ENCODE data around the gene CCDC142. TPM values are rescaled to one million over a fixed set of nuclear protein-coding genes. Genes with fewer than 3 reads are reported as not detected.
A peak's percentile ranks its signal among the peaks of the same experiment; 100 is the strongest.

The CCDC142 gene
- total RNA-seq, 1 donor from 2014 or later, result 29.4 TPM

DNA sequence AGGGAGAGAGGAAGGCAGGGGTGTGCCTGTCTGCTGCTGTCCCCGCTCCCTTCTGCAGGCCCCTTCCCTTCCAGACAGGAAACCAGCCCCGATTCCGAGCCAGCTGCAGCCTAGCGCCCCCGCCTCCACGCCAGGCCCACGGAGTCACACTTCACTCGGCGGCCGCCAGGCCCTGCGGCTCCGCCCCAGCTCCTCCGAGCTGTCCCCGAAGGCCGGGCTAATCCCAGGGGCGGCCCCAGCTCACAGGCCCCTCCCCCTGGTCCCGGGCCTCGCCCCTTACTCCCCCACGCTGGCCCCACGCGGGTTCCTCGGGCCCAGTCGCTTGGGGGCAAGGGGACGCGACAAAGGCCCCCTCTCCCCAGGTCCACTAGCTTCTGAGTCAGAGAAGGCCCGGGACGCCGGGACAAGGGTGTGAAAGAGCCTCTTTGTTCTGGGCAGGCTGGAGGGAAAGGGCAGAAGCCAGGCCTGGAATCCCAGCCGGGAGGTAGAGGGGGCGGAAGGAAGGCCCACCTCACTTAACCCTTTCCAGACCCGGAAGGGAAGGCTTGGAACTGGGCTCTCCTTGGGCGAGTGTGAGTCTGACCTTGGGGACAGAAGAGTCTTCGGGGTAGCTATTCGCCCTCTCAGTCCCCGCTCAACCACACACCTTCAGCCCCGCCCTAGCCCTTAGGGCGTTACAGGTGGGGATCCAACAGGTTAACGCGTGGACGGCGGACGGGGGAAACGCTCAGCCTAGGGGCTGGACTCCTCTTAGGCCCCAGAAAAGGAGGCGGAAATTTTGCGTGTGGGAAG, 42.2 kb downstream of the CCDC142 start:
- Mint-ChIP-seq H3K36me3 (no peaks in the 10 kb centered on the region), H3K4me1 (peaks cover 49% of the 10 kb centered on the region), H3K9me3 (no peaks in the 10 kb centered on the region), H3K4me3 (peak overlapping the region; percentile 93), H3K27ac (peak overlapping the region; percentile 99), H3K27me3 (ENCODE audit: low read depth) (no peaks in the 10 kb centered on the region)
- TF ChIP-seq, protein P1, sequence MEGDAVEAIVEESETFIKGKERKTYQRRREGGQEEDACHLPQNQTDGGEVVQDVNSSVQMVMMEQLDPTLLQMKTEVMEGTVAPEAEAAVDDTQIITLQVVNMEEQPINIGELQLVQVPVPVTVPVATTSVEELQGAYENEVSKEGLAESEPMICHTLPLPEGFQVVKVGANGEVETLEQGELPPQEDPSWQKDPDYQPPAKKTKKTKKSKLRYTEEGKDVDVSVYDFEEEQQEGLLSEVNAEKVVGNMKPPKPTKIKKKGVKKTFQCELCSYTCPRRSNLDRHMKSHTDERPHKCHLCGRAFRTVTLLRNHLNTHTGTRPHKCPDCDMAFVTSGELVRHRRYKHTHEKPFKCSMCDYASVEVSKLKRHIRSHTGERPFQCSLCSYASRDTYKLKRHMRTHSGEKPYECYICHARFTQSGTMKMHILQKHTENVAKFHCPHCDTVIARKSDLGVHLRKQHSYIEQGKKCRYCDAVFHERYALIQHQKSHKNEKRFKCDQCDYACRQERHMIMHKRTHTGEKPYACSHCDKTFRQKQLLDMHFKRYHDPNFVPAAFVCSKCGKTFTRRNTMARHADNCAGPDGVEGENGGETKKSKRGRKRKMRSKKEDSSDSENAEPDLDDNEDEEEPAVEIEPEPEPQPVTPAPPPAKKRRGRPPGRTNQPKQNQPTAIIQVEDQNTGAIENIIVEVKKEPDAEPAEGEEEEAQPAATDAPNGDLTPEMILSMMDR (IDR thresholded peaks at IDR 0.05; ENCODE audit: unreplicated experiment), result no peak
- peak; percentile 83 to 90 for DNase-seq (ENCODE audit: low spot score in 2 of 2, unreplicated experiment in 2 of 2)

DNA sequence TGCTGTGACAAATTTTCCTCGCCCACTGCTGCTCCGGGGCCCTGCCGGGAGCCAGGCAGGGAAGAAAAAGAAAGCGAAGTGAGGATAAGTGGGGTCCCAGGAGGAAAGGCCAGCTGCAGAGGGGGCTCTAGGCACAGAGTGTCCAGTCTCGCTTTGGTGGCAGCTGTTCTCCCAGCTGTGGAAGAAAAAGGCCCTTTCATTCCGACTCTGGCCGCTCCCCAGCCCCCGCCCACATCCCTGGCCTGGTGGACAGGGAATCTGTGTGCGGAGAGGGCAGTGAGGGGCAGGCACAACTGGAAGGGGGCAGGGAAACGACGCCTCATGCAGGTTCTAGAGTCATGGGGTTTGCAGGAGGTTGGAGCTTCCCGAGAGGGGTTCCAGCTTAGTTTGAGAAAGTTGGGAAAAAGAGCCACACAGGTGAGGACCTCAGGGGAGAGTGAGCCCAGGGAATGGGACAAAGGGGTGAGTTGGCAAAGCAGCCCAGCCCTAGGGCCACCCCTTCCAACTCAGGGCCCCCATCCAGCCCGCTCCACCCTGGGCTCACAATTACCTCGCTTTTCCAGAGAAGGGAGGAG, 42.9 kb downstream of the CCDC142 start:
- Mint-ChIP-seq H3K36me3 (no peaks in the 10 kb centered on the region), H3K27me3 (ENCODE audit: low read depth) (no peaks in the 10 kb centered on the region), H3K4me3 (peak overlapping the region; percentile 93), H3K4me1 (peaks cover 48% of the 10 kb centered on the region), H3K9me3 (no peaks in the 10 kb centered on the region), H3K27ac (peak overlapping the region; percentile 92)
- peak in 1 of 2 experiments; percentile 43 for DNase-seq (ENCODE audit: low spot score in 2 of 2, unreplicated experiment in 2 of 2)
- TF ChIP-seq, protein P1 (IDR thresholded peaks at IDR 0.05; ENCODE audit: unreplicated experiment), result no peak

GRCh38 chr2:74439373-74439772, 43.4 kb downstream of the CCDC142 start:
- TF ChIP-seq, protein P1 (IDR thresholded peaks at IDR 0.05; ENCODE audit: unreplicated experiment), result no peak
- Mint-ChIP-seq H3K27ac (peak overlapping the region; percentile 92), H3K4me1 (peaks cover 43% of the 10 kb centered on the region), H3K9me3 (no peaks in the 10 kb centered on the region), H3K4me3 (peak overlapping the region; percentile 93), H3K36me3 (no peaks in the 10 kb centered on the region), H3K27me3 (ENCODE audit: low read depth) (no peaks in the 10 kb centered on the region)
- no peak for DNase-seq (ENCODE audit: low spot score in 2 of 2, unreplicated experiment in 2 of 2)

GRCh38 chr2:74438248-74438647, 44.5 kb downstream of the CCDC142 start:
- Mint-ChIP-seq H3K27me3 (ENCODE audit: low read depth) (no peaks in the 10 kb centered on the region), H3K4me3 (peak overlapping the region; percentile 93), H3K9me3 (no peaks in the 10 kb centered on the region), H3K27ac (peak overlapping the region; percentile 44), H3K4me1 (peaks cover 37% of the 10 kb centered on the region), H3K36me3 (peaks cover 2% of the 10 kb centered on the region)
- DNase-seq (ENCODE audit: low spot score in 2 of 2, unreplicated experiment in 2 of 2), result no peak
- TF ChIP-seq, protein P1 (IDR thresholded peaks at IDR 0.05; ENCODE audit: unreplicated experiment), result no peak

DNA sequence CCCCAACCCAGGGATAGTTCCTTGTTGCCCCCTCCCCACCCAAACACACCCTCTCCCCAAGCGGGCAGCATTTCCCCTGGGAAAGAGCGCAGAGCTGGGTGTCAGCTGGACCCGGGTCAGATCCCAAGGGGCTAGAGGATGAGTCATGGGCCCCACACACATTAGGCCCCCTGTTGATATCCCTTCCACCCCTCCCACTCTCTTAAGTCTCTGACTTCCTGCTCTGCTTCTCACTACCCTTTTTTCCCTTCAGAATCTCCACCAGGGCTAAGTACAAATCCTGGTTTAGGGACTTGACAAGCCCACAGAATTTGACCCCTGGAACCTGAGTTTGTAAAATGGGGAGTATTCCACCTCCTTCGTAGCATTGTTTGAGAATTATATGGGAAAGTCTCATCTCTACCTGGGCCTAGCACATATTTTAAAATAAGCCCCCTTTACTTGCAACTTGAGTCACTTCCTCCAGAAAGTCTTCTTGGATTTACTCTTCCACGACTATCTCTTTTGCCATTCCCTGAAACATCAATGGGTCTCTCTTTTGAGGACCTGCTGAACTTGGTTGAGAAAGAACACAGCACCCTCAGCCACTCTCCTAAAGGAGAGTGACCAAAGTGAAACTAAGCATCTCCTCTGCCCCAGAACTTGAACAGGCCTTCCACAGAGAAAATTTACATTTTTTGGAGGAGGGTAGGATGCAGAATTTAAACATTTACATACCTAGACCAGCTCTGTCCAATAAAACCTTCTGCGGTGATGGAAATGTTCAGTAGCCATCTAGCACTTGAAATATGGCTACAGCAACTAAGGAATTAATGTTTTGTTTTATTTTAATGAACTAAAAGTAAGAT, 45.7 kb downstream of the CCDC142 start:
- H3K36me3 Mint-ChIP-seq, result peaks cover 8% of the 10 kb centered on the region
- TF ChIP-seq, protein P1 (IDR thresholded peaks at IDR 0.05; ENCODE audit: unreplicated experiment), result no peak
- no peak for DNase-seq (ENCODE audit: low spot score in 2 of 2, unreplicated experiment in 2 of 2)
- no peak overlapping the region for H3K27ac Mint-ChIP-seq
- no peaks in the 10 kb centered on the region for H3K27me3 Mint-ChIP-seq (ENCODE audit: low read depth)
- no peaks in the 10 kb centered on the region for H3K9me3 Mint-ChIP-seq
- H3K4me1 Mint-ChIP-seq, result peaks cover 33% of the 10 kb centered on the region
- no peak overlapping the region for H3K4me3 Mint-ChIP-seq

Data from mesothelial cell of epicardium (in vitro differentiated cells).